Keratinocyte (primary cell): ENCODE results near the gene L3MBTL4. TPM values are rescaled to one million over a fixed set of nuclear protein-coding genes. Genes with fewer than 3 reads are reported as not detected.

ENCODE experiments used
- DNase-seq: peaks from one replicate; pipeline ENCODE4 v3.0.0-alpha.2; 2011; ENCODE audit warnings: low read depth, missing footprints, low spot score
- FAIRE-seq: peaks from 2 replicates; lab custom pipeline; 2011; peaks lifted over from hg19 to GRCh38; lab: Jason Lieb, UNC
- H2AFZ ChIP-seq: 2 replicates; pipeline ENCODE4 v1.6.0; 2012; ENCODE audit warnings: low read length, control low read depth, inconsistent platforms; ENCODE audit not compliant: control insufficient read depth
- H3K27ac ChIP-seq: 2 replicates; pipeline ENCODE4 v1.5.1; 2011; ENCODE audit warnings: low read length; ENCODE audit not compliant: control insufficient read depth, insufficient read depth
- H3K27me3 ChIP-seq: 3 replicates; pipeline ENCODE4 v1.6.0; 2011; ENCODE audit warnings: low read length; ENCODE audit not compliant: control insufficient read depth, insufficient read depth; ENCODE audit errors: extremely low read depth
- H3K36me3 ChIP-seq, 2 experiments: 2 replicates in 1 of 2; 3 replicates in 1 of 2; pipeline ENCODE4 v1.5.1; 2011; ENCODE audit warnings: low read length in 2 of 2, mild to moderate bottlenecking in 1 of 2; ENCODE audit not compliant: control insufficient read depth in 2 of 2, insufficient read depth in 2 of 2; ENCODE audit errors: extremely low read depth in 1 of 2
- H3K4me1 ChIP-seq: 3 replicates; pipeline ENCODE4 v1.5.1; 2011; ENCODE audit warnings: low read length; ENCODE audit not compliant: control insufficient read depth, insufficient read depth; ENCODE audit errors: extremely low read depth
- H3K4me2 ChIP-seq: 3 replicates; pipeline ENCODE4 v1.6.0; 2011; ENCODE audit warnings: low read depth, low read length; ENCODE audit not compliant: control insufficient read depth, insufficient read depth; ENCODE audit errors: extremely low read depth
- H3K4me3 ChIP-seq, 3 experiments: fragments of 200-600 bp in 1 of 3; sonication (generic) in 1 of 3; 2 replicates in 2 of 3; 3 replicates in 1 of 3; pipeline ENCODE4 v1.5.1; 2011 to 2016; ENCODE audit warnings: low read length in 3 of 3, mild to moderate bottlenecking in 3 of 3, control low read depth in 2 of 3, inconsistent platforms in 1 of 3, low read depth in 1 of 3, mixed read lengths in 1 of 3, mixed run types in 1 of 3, moderate library complexity in 1 of 3; ENCODE audit not compliant: control insufficient read depth in 2 of 3, insufficient read depth in 2 of 3; ENCODE audit errors: extremely low read depth in 1 of 3
- H3K79me2 ChIP-seq: 2 replicates; pipeline ENCODE4 v1.6.0; 2012; ENCODE audit warnings: low read length; ENCODE audit not compliant: control insufficient read depth, insufficient read depth
- H3K9ac ChIP-seq: 3 replicates; pipeline ENCODE4 v1.6.0; 2011; ENCODE audit warnings: low read length; ENCODE audit not compliant: control insufficient read depth, insufficient read depth; ENCODE audit errors: extremely low read depth
- H3K9me1 ChIP-seq: 3 replicates; pipeline ENCODE4 v1.6.0; 2011; ENCODE audit warnings: low read length; ENCODE audit not compliant: control insufficient read depth, insufficient read depth; ENCODE audit errors: extremely low read depth
- H3K9me3 ChIP-seq: 2 replicates; pipeline ENCODE4 v1.5.1; 2012; ENCODE audit warnings: low read depth, low read length; ENCODE audit not compliant: control insufficient read depth
- H4K20me1 ChIP-seq: 3 replicates; pipeline ENCODE4 v1.6.0; 2011; ENCODE audit warnings: low read length; ENCODE audit not compliant: control insufficient read depth, insufficient read depth; ENCODE audit errors: extremely low read depth
- CTCF ChIP-seq, 3 experiments: IDR thresholded peaks in 1 of 3; conservative IDR thresholded peaks in 1 of 3; optimal IDR thresholded peaks in 1 of 3; 2 replicates in 2 of 3; 3 replicates in 1 of 3; pipeline versions ENCODE3 to v1.5.1; 2011; ENCODE audit warnings: low read length in 3 of 3, mild to moderate bottlenecking in 3 of 3, moderate library complexity in 2 of 3, control low read depth in 1 of 3, inconsistent platforms in 1 of 3; ENCODE audit not compliant: insufficient read depth in 2 of 3; ENCODE audit errors: extremely low read depth in 1 of 3
- EZH2 ChIP-seq: IDR thresholded peaks from one replicate; pipeline ENCODE4 v1.6.1; 2012; ENCODE audit warnings: inconsistent platforms, mild to moderate bottlenecking, low read length, moderate library complexity
- dilution Hi-C: fragments of 300-500 bp; cut with MboI; formaldehyde crosslinking; loops from one replicate; pipeline ENCODE4 v1.7.0; 2020; ENCODE audit warnings: low sequenced_read_pairs; ENCODE audit not compliant: extremely low pct_ligation_motif_present
- polyA plus RNA-seq, 5 experiments: library from polyadenylated mRNA; depleted of rRNA in 3 of 5; stranded (reverse) in 3 of 5; stranded (forward) in 1 of 5; unstranded in 1 of 5; fragments of >200 nt; gene quantifications; 1 replicate in 1 of 5; 2 replicates in 3 of 5; 3 replicates in 1 of 5; pipeline versions ENCODE4 v1.2.1 to v1.2.3, GENCODE V29; 2011 to 2012; ENCODE audit warnings: missing spikeins in 2 of 5, low read depth in 1 of 5, low replicate concordance in 1 of 5

Gene L3MBTL4
- polyA plus RNA-seq, 1 donor (not counting 4 experiments of a cell fraction or from before 2014, with no cell fraction given), result 0.17 TPM

GRCh38 chr18:5967007-5967406 is 447.7 kb downstream of the L3MBTL4 start:
- Histone ChIP-seq H4K20me1 (no peaks in the 10 kb centered on the region), H3K27ac (no peak overlapping the region), H3K4me2 (no peak overlapping the region), H2AFZ (no peak overlapping the region), H3K79me2 (no peaks in the 10 kb centered on the region), H3K9ac (no peak overlapping the region), H3K4me1 (peaks cover 5% of the 10 kb centered on the region), H3K4me3 (no peak overlapping the region), H3K9me3 (no peaks in the 10 kb centered on the region), H3K27me3 (peaks cover 11% of the 10 kb centered on the region), H3K9me1 (no peaks in the 10 kb centered on the region), H3K36me3 (no peaks in the 10 kb centered on the region)
- no peak for TF ChIP-seq EZH2
- no peak for TF ChIP-seq CTCF (optimal IDR thresholded peaks at IDR 0.05 in 1 of 3, IDR thresholded peaks at IDR 0.05 in 1 of 3, conservative IDR thresholded peaks at IDR 0.05 in 1 of 3; ENCODE audit: extremely low read depth in 1 of 3, insufficient read depth in 2 of 3, low read length in 3 of 3)
- no peak for FAIRE-seq
- dilution Hi-C loops, result no loop called here
- no peak for DNase-seq

GRCh38 chr18:5966514-5966913 is 448.2 kb downstream of the L3MBTL4 start:
- FAIRE-seq (no peak), DNase-seq (no peak)
- Histone ChIP-seq H3K4me2 (no peak overlapping the region), H3K4me1 (peaks cover 6% of the 10 kb centered on the region), H3K36me3 (no peaks in the 10 kb centered on the region), H3K9ac (no peak overlapping the region), H3K27ac (no peak overlapping the region), H3K79me2 (no peaks in the 10 kb centered on the region), H3K4me3 (no peak overlapping the region), H3K9me1 (no peaks in the 10 kb centered on the region), H3K9me3 (no peaks in the 10 kb centered on the region), H4K20me1 (no peaks in the 10 kb centered on the region), H2AFZ (no peak overlapping the region), H3K27me3 (peaks cover 7% of the 10 kb centered on the region)
- TF ChIP-seq EZH2 (no peak), CTCF (optimal IDR thresholded peaks at IDR 0.05 in 1 of 3, IDR thresholded peaks at IDR 0.05 in 1 of 3, conservative IDR thresholded peaks at IDR 0.05 in 1 of 3; ENCODE audit: extremely low read depth in 1 of 3, insufficient read depth in 2 of 3, low read length in 3 of 3) (no peak)
- dilution Hi-C loops, result no loop called here
